Putamen (tissue), 1 donor: ENCODE results near the gene MEIKIN.
"Not testable (repeated sequence)": the region's sequence is repeated elsewhere in the genome, so short reads cannot be mapped to it uniquely, and the experiment has no call there.

Experiments used
- DNase-seq: peaks from one replicate; pipeline ENCODE4 v3.0.0-alpha.2; 2016; ENCODE audit warnings: low spot score

MEIKIN gene

DNA sequence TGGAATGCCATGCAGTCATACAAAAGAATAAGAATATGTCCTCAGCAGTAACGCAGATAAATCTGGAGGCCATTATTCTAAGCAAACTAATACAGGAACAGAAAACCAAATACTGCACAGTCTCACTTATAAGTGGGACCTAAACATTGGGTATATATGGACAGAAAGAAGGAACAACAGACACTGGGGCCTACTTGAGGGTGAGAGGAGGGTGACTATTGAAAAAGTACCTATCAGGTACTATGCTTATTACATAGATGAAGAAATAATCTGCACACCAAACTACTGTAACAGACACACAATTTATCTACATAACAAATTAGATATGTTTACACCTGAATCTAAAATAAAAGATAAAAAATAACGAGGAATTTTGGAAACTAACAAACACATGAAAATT lies 38.8 kb downstream of the MEIKIN start:
- no peak for DNase-seq

- DNase-seq, result not testable (repeated sequence)
Measured at GRCh38 chr5:131902266-131902665, 43.2 kb downstream of the MEIKIN start.

GRCh38 chr5:131899686-131900085 lies 45.8 kb downstream of the MEIKIN start:
- DNase-seq, result no peak

GRCh38 chr5:131883984-131884383 lies 61.5 kb downstream of the MEIKIN start:
- DNase-seq, result no peak

- DNase-seq, result no peak
Measured at GRCh38 chr5:131879705-131880104, 65.8 kb downstream of the MEIKIN start.

DNA sequence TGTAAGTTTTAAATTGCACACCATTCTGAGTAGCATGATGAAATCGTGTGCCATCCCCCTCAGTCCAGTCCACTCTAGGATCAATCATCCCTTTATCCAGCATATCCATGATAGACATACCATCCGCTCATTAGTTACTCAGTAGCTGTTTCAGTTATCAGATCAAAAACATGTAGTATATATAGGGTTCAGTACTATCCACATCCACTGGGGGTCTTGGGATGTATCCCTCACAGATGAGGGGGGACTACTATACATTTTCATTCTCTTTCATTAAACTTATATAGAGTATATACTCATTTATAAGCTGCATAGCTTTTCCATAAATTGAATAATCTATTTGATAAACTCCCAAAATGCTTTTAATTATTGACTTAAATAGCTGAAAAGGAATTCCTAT lies 67.6 kb downstream of the MEIKIN start:
- no peak for DNase-seq

- DNase-seq, result not testable (repeated sequence)
Measured at GRCh38 chr5:131871251-131871650, 74.2 kb downstream of the MEIKIN start.

DNA sequence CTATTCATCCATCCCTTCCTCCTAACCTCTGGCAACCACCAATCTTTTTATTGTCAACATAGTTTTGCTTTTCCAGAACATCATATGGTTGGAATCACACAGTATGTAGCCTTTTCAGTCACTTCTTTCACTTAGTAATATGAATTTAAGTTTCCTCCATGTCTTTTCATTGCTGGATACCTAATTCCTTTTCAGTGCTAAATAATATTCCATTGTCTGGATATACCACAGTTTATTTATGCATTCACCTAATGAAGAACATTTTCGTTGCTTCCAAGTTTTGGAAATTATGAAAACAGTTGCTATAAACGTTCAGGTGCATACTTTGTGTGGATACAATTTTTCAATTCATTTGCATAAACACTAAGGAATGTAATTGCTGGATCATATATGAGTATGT lies 77.9 kb downstream of the MEIKIN start:
- no peak for DNase-seq

GRCh38 chr5:131863700-131864099 lies 81.8 kb downstream of the MEIKIN start:
- DNase-seq, result no peak

GRCh38 chr5:131857388-131857787 lies 88.1 kb downstream of the MEIKIN start:
- no peak for DNase-seq

DNA sequence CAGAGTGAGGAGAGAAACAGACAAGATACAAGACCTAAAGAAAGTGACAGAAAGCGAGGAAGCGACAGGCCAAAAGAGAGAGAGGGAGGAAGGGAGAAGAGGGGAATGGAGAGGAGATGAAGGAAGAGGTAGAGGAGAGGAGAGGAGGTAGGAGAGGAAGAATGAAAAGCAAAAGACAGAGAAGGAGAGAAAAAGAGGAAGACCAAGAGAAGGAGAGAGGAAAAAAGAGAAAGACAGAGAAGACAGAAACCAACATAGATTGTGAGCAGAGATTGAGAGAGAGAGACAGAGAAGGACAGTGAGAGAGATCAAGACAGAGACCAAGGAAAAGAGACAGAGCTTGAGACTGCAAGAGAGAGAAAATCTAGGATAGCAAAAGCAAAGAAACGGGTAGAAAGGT lies 90.0 kb downstream of the MEIKIN start:
- DNase-seq, result no peak

- DNase-seq, result no peak
Measured at GRCh38 chr5:131854134-131854533, 91.3 kb downstream of the MEIKIN start.

GRCh38 chr5:131848662-131849061 lies 96.8 kb downstream of the MEIKIN start:
- DNase-seq, result no peak

GRCh38 chr5:131846536-131846935 lies 98.9 kb downstream of the MEIKIN start:
- DNase-seq, result no peak

DNA sequence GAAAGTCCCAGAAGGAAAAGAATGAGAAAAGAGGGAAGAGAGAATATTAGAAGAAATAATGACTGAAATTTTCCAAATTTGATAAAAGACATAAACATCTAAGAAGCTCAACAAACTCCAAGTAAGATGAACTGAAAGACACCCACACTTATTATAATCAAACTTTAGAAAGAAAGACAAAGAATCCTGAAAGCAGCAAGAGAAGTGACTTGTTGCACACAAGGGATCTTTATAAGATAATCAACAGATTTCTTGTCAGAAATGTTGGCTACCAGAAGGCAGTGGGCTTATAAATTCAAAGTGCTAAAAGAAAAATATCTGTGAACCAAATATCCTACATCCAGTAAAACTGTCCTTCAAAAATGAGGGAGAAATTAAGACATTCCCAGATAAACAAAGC lies 99.6 kb downstream of the MEIKIN start:
- DNase-seq, result no peak

- not testable (repeated sequence) for DNase-seq
Measured at GRCh38 chr5:131842971-131843370, 102.5 kb downstream of the MEIKIN start.

DNA sequence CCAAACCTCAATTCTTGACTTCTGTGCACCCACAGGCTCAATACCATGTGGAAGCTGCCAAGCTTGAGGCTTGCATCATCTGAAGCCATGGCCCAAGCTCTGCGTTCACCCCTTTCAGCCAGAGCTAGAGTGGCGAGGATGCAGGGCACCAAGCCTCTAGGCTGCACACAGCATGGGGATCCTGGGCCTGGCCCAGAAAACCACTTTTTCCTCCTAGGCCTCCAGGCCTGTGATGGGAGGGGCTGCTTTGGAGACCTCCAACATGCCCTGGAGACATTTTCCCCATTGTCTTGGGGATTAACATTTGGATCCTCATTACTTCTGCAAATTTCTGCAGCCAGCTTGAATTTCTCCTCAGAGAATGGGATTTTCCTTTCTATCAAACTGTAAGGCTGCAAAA lies 112.8 kb downstream of the MEIKIN start:
- not testable (repeated sequence) for DNase-seq

DNA sequence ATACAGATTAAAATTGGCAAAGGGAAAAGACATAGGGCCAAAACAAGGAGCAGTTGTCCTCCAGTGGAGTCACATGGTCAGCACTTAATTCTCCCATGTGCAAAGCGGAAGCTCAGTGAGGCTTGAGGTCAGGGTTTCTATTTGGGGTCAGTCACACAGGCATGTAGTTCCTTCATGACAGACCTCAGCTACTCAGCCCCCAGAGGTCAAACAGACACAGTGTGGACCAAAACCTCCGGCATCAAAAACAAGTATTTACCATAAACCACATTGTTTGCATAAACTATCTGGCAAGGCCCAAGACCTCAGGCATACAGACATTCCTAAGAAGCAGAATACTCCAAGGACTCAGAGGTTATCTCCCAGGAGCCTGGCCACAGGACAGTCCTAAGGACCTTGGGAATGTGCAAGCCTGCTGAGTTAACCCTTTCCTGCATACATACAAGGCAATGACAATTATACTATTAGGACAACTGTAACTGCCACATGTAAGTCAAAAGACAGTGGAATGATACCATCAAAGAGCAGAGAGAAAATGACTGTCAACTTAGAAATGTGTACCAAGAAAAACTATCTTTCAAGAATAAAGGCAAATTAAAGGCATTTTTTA lies 120.0 kb downstream of the MEIKIN start:
- DNase-seq, result no peak

GRCh38 chr5:131824631-131825030 lies 120.8 kb downstream of the MEIKIN start:
- no peak for DNase-seq

- DNase-seq, result no peak
Measured at GRCh38 chr5:131821221-131821620, 124.2 kb downstream of the MEIKIN start.

DNA sequence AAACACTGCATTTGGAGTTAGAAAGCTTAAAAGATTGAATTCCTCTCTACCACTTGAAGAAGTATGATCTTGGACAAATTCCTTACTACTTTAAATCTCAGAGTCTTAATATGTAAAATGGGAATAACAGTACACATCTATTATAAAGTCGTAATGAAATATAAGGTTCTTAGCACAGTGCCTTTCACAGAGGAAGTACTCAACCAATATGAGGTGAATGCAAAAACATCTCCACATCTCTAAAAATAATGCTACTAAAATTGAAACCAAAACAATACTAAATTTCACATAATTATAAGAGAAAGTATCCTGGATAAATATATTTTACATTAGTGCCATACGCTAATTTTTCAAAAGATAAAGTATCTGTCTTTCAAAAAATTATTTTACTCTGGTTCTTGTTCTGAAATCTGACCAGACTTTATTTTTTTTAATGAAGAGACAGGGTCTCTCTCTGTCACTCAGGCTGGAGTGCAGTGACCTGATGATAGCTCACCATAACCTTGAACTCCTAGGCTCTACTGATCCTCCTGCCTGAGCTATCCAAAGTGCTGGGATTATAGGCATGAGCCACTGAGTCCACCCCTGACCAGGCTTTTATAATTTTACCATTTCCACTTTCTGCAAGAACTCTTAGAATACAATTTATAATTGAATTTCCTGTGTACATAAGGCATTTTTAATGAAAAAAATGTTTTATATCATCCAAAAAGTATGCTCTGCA lies 127.3 kb downstream of the MEIKIN start:
- no peak for DNase-seq

GRCh38 chr5:131814990-131815389 lies 130.5 kb downstream of the MEIKIN start:
- no peak for DNase-seq

DNA sequence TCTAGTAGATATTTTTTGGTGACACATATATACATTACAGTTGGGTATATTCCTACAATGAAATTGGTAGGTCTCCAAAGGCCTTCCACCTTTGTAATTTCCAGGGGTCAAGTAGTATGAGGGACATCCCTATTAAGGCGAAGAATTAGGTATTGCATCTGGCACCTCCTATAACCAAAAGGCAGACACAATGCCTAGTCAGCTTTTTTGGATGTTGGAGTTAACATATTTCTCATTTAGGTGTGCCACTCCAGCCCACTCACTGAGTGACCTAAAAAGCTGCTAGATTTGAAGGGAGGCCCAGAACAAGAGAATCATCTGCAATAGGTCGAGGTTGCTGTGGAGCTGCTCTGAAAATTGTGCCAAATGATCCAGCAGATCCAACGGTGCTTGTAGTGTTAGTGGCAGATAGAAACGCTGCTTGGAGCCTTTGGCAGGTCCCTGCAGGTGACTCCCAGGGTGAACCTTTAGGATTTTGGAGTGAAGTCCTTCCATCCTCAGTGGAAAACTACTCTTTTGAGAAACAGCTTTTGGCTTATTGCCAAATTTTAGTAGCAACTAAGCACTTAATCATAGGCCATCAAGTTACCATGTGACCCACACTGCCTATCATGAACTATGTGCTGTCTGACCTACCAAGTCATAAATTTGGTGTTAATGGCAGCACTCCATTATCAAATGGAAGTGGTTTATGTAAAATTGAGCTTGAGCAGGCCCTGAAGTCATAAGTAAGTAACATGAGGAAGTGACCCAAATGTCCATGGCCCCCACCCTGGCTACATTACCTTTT lies 132.9 kb downstream of the MEIKIN start:
- no peak for DNase-seq
